ENCODE data around the gene ALPP.

ALPP gene

GRCh38 chr2:232387451-232388171 is 9.1 kb downstream of the ALPP start:
- Histone ChIP-seq H3F3A (ENCODE audit: control insufficient read depth, insufficient read depth) (0 out of 2 replicates have a peak, but pooled peaks cover 4% of the 10 kb centered on the region), H4K20me1 (ENCODE audit: control insufficient read depth, insufficient read depth, low read depth, low read length) (no peaks in the 10 kb centered on the region), H3K27me3 (ENCODE audit: control insufficient read depth, low read length) (peaks cover 5% of the 10 kb centered on the region), H3K4me1 (ENCODE audit: control insufficient read depth, low read length) (peaks cover 17% of the 10 kb centered on the region), H3K79me2 (ENCODE audit: control insufficient read depth, low read length) (no peaks in the 10 kb centered on the region), H3K4me3 (ENCODE audit: low read length) (no peak overlapping the region), H3K27ac (ENCODE audit: low read depth, low read length) (no peak overlapping the region), H3K9me2 (replicated peaks; ENCODE audit: control insufficient read depth, low read length) (no peaks in the 10 kb centered on the region), H3K9me3 (ENCODE audit: control insufficient read depth, insufficient read depth, low read length) (no peaks in the 10 kb centered on the region), H3K36me3 (ENCODE audit: control insufficient read depth, low read length) (no peaks in the 10 kb centered on the region), H3K4me2 (ENCODE audit: low read length) (no peak overlapping the region)
- no peak for TF ChIP-seq EZH2phosphoT487 (IDR thresholded peaks at IDR 0.05; ENCODE audit: borderline replicate concordance, low read length)
- no peak for TF ChIP-seq CTCF (IDR thresholded peaks at IDR 0.05; ENCODE audit: low read depth, low read length, poor library complexity, severe bottlenecking)

GRCh38 chr2:232388324-232388891 is 9.9 kb downstream of the ALPP start:
- Histone ChIP-seq H3K9me2 (replicated peaks; ENCODE audit: control insufficient read depth, low read length) (no peaks in the 10 kb centered on the region), H3K9me3 (ENCODE audit: control insufficient read depth, insufficient read depth, low read length) (no peaks in the 10 kb centered on the region), H3K27ac (ENCODE audit: low read depth, low read length) (no peak overlapping the region), H4K20me1 (ENCODE audit: control insufficient read depth, insufficient read depth, low read depth, low read length) (no peaks in the 10 kb centered on the region), H3K4me3 (ENCODE audit: low read length) (no peak overlapping the region), H3F3A (ENCODE audit: control insufficient read depth, insufficient read depth) (0 out of 2 replicates have a peak, but pooled peaks cover 4% of the 10 kb centered on the region), H3K4me1 (ENCODE audit: control insufficient read depth, low read length) (peaks cover 17% of the 10 kb centered on the region), H3K36me3 (ENCODE audit: control insufficient read depth, low read length) (no peaks in the 10 kb centered on the region), H3K79me2 (ENCODE audit: control insufficient read depth, low read length) (no peaks in the 10 kb centered on the region), H3K27me3 (ENCODE audit: control insufficient read depth, low read length) (peaks cover 5% of the 10 kb centered on the region), H3K4me2 (ENCODE audit: low read length) (no peak overlapping the region)
- no peak for TF ChIP-seq EZH2phosphoT487 (IDR thresholded peaks at IDR 0.05; ENCODE audit: borderline replicate concordance, low read length)

- Histone ChIP-seq H4K20me1 (ENCODE audit: control insufficient read depth, insufficient read depth, low read depth, low read length) (no peaks in the 10 kb centered on the region), H3K36me3 (ENCODE audit: control insufficient read depth, low read length) (no peaks in the 10 kb centered on the region), H3K79me2 (ENCODE audit: control insufficient read depth, low read length) (no peaks in the 10 kb centered on the region), H3K4me2 (ENCODE audit: low read length) (no peak overlapping the region), H3K9me2 (replicated peaks; ENCODE audit: control insufficient read depth, low read length) (no peaks in the 10 kb centered on the region), H3K27me3 (ENCODE audit: control insufficient read depth, low read length) (peaks cover 5% of the 10 kb centered on the region), H3K27ac (ENCODE audit: low read depth, low read length) (no peak overlapping the region), H3K4me3 (ENCODE audit: low read length) (no peak overlapping the region), H3K4me1 (ENCODE audit: control insufficient read depth, low read length) (peaks cover 13% of the 10 kb centered on the region), H3K9me3 (ENCODE audit: control insufficient read depth, insufficient read depth, low read length) (no peaks in the 10 kb centered on the region), H3F3A (ENCODE audit: control insufficient read depth, insufficient read depth) (0 out of 2 replicates have a peak, but pooled peaks cover under 1% of the 10 kb centered on the region)
- TF ChIP-seq EZH2phosphoT487 (IDR thresholded peaks at IDR 0.05; ENCODE audit: borderline replicate concordance, low read length): no peak
- no peak for TF ChIP-seq CTCF (IDR thresholded peaks at IDR 0.05; ENCODE audit: low read depth, low read length, poor library complexity, severe bottlenecking)
Observed at GRCh38 chr2:232389327-232389726, 10.8 kb downstream of the ALPP start.

GRCh38 chr2:232390661-232391060 is 12.1 kb downstream of the ALPP start:
- TF ChIP-seq EZH2phosphoT487 (IDR thresholded peaks at IDR 0.05; ENCODE audit: borderline replicate concordance, low read length): no peak
- TF ChIP-seq CTCF (IDR thresholded peaks at IDR 0.05; ENCODE audit: low read depth, low read length, poor library complexity, severe bottlenecking): no peak
- no peaks in the 10 kb centered on the region for H3K36me3 ChIP-seq (ENCODE audit: control insufficient read depth, low read length)
- H3F3A ChIP-seq (ENCODE audit: control insufficient read depth, insufficient read depth): no peaks in the 10 kb centered on the region
- H3K9me2 ChIP-seq (replicated peaks; ENCODE audit: control insufficient read depth, low read length): no peaks in the 10 kb centered on the region
- no peaks in the 10 kb centered on the region for H3K9me3 ChIP-seq (ENCODE audit: control insufficient read depth, insufficient read depth, low read length)
- H3K4me3 ChIP-seq (ENCODE audit: low read length): no peak overlapping the region
- peaks cover 5% of the 10 kb centered on the region for H3K4me1 ChIP-seq (ENCODE audit: control insufficient read depth, low read length)
- no peaks in the 10 kb centered on the region for H3K79me2 ChIP-seq (ENCODE audit: control insufficient read depth, low read length)
- no peak overlapping the region for H3K4me2 ChIP-seq (ENCODE audit: low read length)
- H3K27me3 ChIP-seq (ENCODE audit: control insufficient read depth, low read length): peaks cover 10% of the 10 kb centered on the region
- H3K27ac ChIP-seq (ENCODE audit: low read depth, low read length): no peak overlapping the region
- no peaks in the 10 kb centered on the region for H4K20me1 ChIP-seq (ENCODE audit: control insufficient read depth, insufficient read depth, low read depth, low read length)

All from DOHH2 (cell line).